ENCODE data around the gene ABHD17A. TPM values are rescaled to one million over a fixed set of nuclear protein-coding genes. Genes with fewer than 3 reads are reported as not detected.
A peak's percentile ranks its signal among the peaks of the same experiment; 100 is the strongest.

Gene ABHD17A
- total RNA-seq, 1 experiment from 2014 or later, result 102 TPM

- TF ChIP-seq CTCF (conservative IDR thresholded peaks at IDR 0.05; ENCODE audit: low read depth, low read length) (no peak), EZH2 (IDR thresholded peaks at IDR 0.05; ENCODE audit: low read length, unreplicated experiment) (no peak), EZH2phosphoT487 (IDR thresholded peaks at IDR 0.05; ENCODE audit: borderline replicate concordance, low read length) (no peak)
- peaks cover 8% of the 10 kb centered on the region; the same call in 1 of the 2 replicates for H3K4me1 ChIP-seq (ENCODE audit: insufficient read depth, low read length)
Observed at GRCh38 chr19:1854542-1855039, 30.7 kb downstream of the ABHD17A start.

GRCh38 chr19:1854039-1854541, 31.2 kb downstream of the ABHD17A start:
- H3K4me2 ChIP-seq (ENCODE audit: low read length), result no peak overlapping the region
- H3K4me3 ChIP-seq (ENCODE audit: low read length), result no peak overlapping the region
- TF ChIP-seq EZH2 (IDR thresholded peaks at IDR 0.05; ENCODE audit: low read length, unreplicated experiment) (no peak), EZH2phosphoT487 (IDR thresholded peaks at IDR 0.05; ENCODE audit: borderline replicate concordance, low read length) (no peak), CTCF (conservative IDR thresholded peaks at IDR 0.05; ENCODE audit: low read depth, low read length) (no peak)
- no peaks in the 10 kb centered on the region for H3K27me3 ChIP-seq (ENCODE audit: low read length)
- BruUV-seq (replicated peaks), result TSS peak; percentile 29
- H3F3A ChIP-seq (ENCODE audit: low read length, unreplicated experiment), result no peaks in the 10 kb centered on the region
- no peak overlapping the region for H2AFZ ChIP-seq (ENCODE audit: low read length)
- H4K20me1 ChIP-seq (ENCODE audit: low read length), result 0 out of 2 replicates have a peak, but pooled peaks cover 4% of the 10 kb centered on the region
- ChIA-PET CTCF (no interaction called here), POLR2A (ENCODE audit: unreplicated experiment) (no interaction called here)
- H3K79me2 ChIP-seq (ENCODE audit: low read length), result peaks cover 49% of the 10 kb centered on the region
- H3K9ac ChIP-seq (ENCODE audit: low read length), result no peak overlapping the region
- DNase-seq, result no peak
- H3K36me3 ChIP-seq (ENCODE audit: low read depth, low read length), result no peaks in the 10 kb centered on the region
- H3K9me2 ChIP-seq (replicated peaks; ENCODE audit: low read length), result no peaks in the 10 kb centered on the region
- H3K4me1 ChIP-seq (ENCODE audit: insufficient read depth, low read length), result peaks cover 8% of the 10 kb centered on the region; the same call in 1 of the 2 replicates
- no peak for ATAC-seq
- intact Hi-C loops (cut with micrococcal nuclease), result no loop called here
- no peaks in the 10 kb centered on the region for H3K9me3 ChIP-seq (ENCODE audit: low read length)
- H3K27ac ChIP-seq (ENCODE audit: low read length), result no peak overlapping the region

More at GRCh38 chr19:1854542-1855039, 30.7 kb downstream of the ABHD17A start:
- no peak overlapping the region for H2AFZ ChIP-seq (ENCODE audit: low read length)
- H3F3A ChIP-seq (ENCODE audit: low read length, unreplicated experiment), result no peaks in the 10 kb centered on the region
- H3K27me3 ChIP-seq (ENCODE audit: low read length), result no peaks in the 10 kb centered on the region
- peaks cover 54% of the 10 kb centered on the region for H3K79me2 ChIP-seq (ENCODE audit: low read length)
- no peak overlapping the region for H3K9ac ChIP-seq (ENCODE audit: low read length)
- intact Hi-C loops (cut with micrococcal nuclease), result no loop called here
- no peaks in the 10 kb centered on the region for H3K9me2 ChIP-seq (replicated peaks; ENCODE audit: low read length)
- no peak overlapping the region for H3K27ac ChIP-seq (ENCODE audit: low read length)
- DNase-seq (no peak), ATAC-seq (no peak)
- peaks cover 4% of the 10 kb centered on the region; the same call in 1 of the 2 replicates for H4K20me1 ChIP-seq (ENCODE audit: low read length)
- POLR2A ChIA-PET (ENCODE audit: unreplicated experiment), result interaction anchor here (0.6 kb wide), 1 partner anchor 197 kb away, joined by 6 read pairs; no protein-coding TSS in a partner anchor
- no peak overlapping the region for H3K4me3 ChIP-seq (ENCODE audit: low read length)
- no peaks in the 10 kb centered on the region for H3K36me3 ChIP-seq (ENCODE audit: low read depth, low read length)
- no peaks in the 10 kb centered on the region for H3K9me3 ChIP-seq (ENCODE audit: low read length)
- CTCF ChIA-PET, result no interaction called here
- BruUV-seq (replicated peaks), result no TSS peak
- H3K4me2 ChIP-seq (ENCODE audit: low read length), result no peak overlapping the region

GRCh38 chr19:1853295-1854038, 31.8 kb downstream of the ABHD17A start:
- intact Hi-C loops (cut with micrococcal nuclease), result no loop called here
- H3F3A ChIP-seq (ENCODE audit: low read length, unreplicated experiment), result no peaks in the 10 kb centered on the region
- ATAC-seq, result peak; percentile 47
- DNase-seq, result peak; percentile 71
- no TSS peak for BruUV-seq (replicated peaks)
- H3K79me2 ChIP-seq (ENCODE audit: low read length), result peaks cover 43% of the 10 kb centered on the region
- H3K27me3 ChIP-seq (ENCODE audit: low read length), result no peaks in the 10 kb centered on the region
- H3K9me2 ChIP-seq (replicated peaks; ENCODE audit: low read length), result no peaks in the 10 kb centered on the region
- no peaks in the 10 kb centered on the region for H3K36me3 ChIP-seq (ENCODE audit: low read depth, low read length)
- POLR2A ChIA-PET (ENCODE audit: unreplicated experiment), result no interaction called here
- H3K4me2 ChIP-seq (ENCODE audit: low read length), result no peak overlapping the region
- CTCF ChIA-PET, result no interaction called here
- peaks cover 8% of the 10 kb centered on the region; the same call in 1 of the 2 replicates for H3K4me1 ChIP-seq (ENCODE audit: insufficient read depth, low read length)
- TF ChIP-seq EZH2 (IDR thresholded peaks at IDR 0.05; ENCODE audit: low read length, unreplicated experiment) (no peak), CTCF (conservative IDR thresholded peaks at IDR 0.05; ENCODE audit: low read depth, low read length) (peak; percentile 70), EZH2phosphoT487 (IDR thresholded peaks at IDR 0.05; ENCODE audit: borderline replicate concordance, low read length) (no peak)
- H3K9ac ChIP-seq (ENCODE audit: low read length), result no peak overlapping the region
- no peak overlapping the region for H2AFZ ChIP-seq (ENCODE audit: low read length)
- H3K4me3 ChIP-seq (ENCODE audit: low read length), result no peak overlapping the region
- no peak overlapping the region for H3K27ac ChIP-seq (ENCODE audit: low read length)
- H3K9me3 ChIP-seq (ENCODE audit: low read length), result no peaks in the 10 kb centered on the region
- 0 out of 2 replicates have a peak, but pooled peaks cover 4% of the 10 kb centered on the region for H4K20me1 ChIP-seq (ENCODE audit: low read length)

Data from PC-3 (cell line).